HepG2 (cell line): Measurements from ENCODE around the gene COX4I2. TPM values are rescaled to one million over a fixed set of nuclear protein-coding genes. Genes with fewer than 3 reads are reported as not detected.
A peak's percentile ranks its signal among the peaks of the same experiment; 100 is the strongest.

Source experiments
- NPAS2 ChIP-seq: sonication (generic); formaldehyde crosslinking; IDR thresholded peaks from 2 replicates; pipeline ENCODE4 v1.8.0; 2022; ENCODE audit warnings: mild to moderate bottlenecking, missing genetic modification reagents, borderline replicate concordance
- TP53 ChIP-seq: sonication (generic); formaldehyde crosslinking; conservative IDR thresholded peaks from 2 replicates; pipeline ENCODE4 v1.4.0; 2020; ENCODE audit warnings: missing genetic modification reagents
- ZFP37 ChIP-seq: sonication (generic); formaldehyde crosslinking; IDR thresholded peaks from 2 replicates; pipeline ENCODE4 v1.4.0; 2020; ENCODE audit warnings: missing genetic modification reagents, borderline replicate concordance
- ZNF547 ChIP-seq: sonication (generic); formaldehyde crosslinking; IDR thresholded peaks from 2 replicates; pipeline ENCODE4 v1.5.1; 2020; ENCODE audit warnings: mild to moderate bottlenecking, missing genetic modification reagents
- ZNF556 ChIP-seq: sonication (generic); formaldehyde crosslinking; IDR thresholded peaks from 2 replicates; pipeline ENCODE4 v1.4.0; 2020; ENCODE audit warnings: mild to moderate bottlenecking, missing genetic modification reagents, borderline replicate concordance
- ZNF850 ChIP-seq: sonication (generic); formaldehyde crosslinking; conservative IDR thresholded peaks from 2 replicates; pipeline ENCODE4 v1.9.0; 2021; ENCODE audit warnings: mild to moderate bottlenecking, missing genetic modification reagents
- polyA plus RNA-seq, 8 experiments: library from polyadenylated mRNA; depleted of rRNA in 3 of 8; stranded (reverse) in 7 of 8; unstranded in 1 of 8; fragments of >200 nt; fragmentation: Illumina TruSeq in 4 of 8; extraction: Trizol in 4 of 8; gene quantifications; 2 replicates each; pipeline versions ENCODE4 v1.2.1 to v1.2.3, GENCODE V29; 2011 to 2016; ENCODE audit warnings: low read depth in 4 of 8, missing spikeins in 1 of 8, mixed read lengths in 1 of 8; ENCODE audit not compliant: insufficient read depth in 1 of 8
- total RNA-seq, 5 experiments: library from RNA; depleted of rRNA; stranded (reverse); fragments of >200 nt; fragmentation: Illumina TruSeq; extraction: Trizol; gene quantifications; 2 replicates each; pipeline ENCODE4 v1.2.3, GENCODE V29; 2016; ENCODE audit warnings: low read depth in 1 of 5
- TF ChIP-seq, protein P1 (sequence below): sonication (generic); formaldehyde crosslinking; IDR thresholded peaks from 2 replicates; pipeline ENCODE4 v1.4.0; 2020; ENCODE audit warnings: missing genetic modification reagents
- TF ChIP-seq, protein P2 (sequence below): sonication (generic); formaldehyde crosslinking; IDR thresholded peaks from 2 replicates; pipeline ENCODE4 v1.4.0; 2020; ENCODE audit warnings: missing genetic modification reagents, borderline replicate concordance
- TF ChIP-seq, protein P3 (sequence below): sonication (generic); formaldehyde crosslinking; IDR thresholded peaks from 2 replicates; pipeline ENCODE4 v1.8.0; 2022; ENCODE audit warnings: low read depth, missing genetic modification reagents
- TF ChIP-seq, protein P4 (sequence below), 2 experiments: sonication (generic) in 1 of 2; formaldehyde crosslinking in 1 of 2; IDR thresholded peaks; 2 replicates each; pipeline versions ENCODE4 v1.6.1 to v1.9.0; 2014 to 2022; ENCODE audit warnings: antibody characterized with exemption in 1 of 2, borderline replicate concordance in 1 of 2, inconsistent platforms in 1 of 2, low read depth in 1 of 2, missing genetic modification reagents in 1 of 2
- TF ChIP-seq, protein P5 (sequence below): fragments of 450-650 bp; IDR thresholded peaks from 2 replicates; pipeline ENCODE4 v1.6.1; 2017; ENCODE audit warnings: mild to moderate bottlenecking
- TF ChIP-seq, protein P6 (sequence below): sonication (generic); formaldehyde crosslinking; IDR thresholded peaks from 2 replicates; pipeline ENCODE4 v1.5.0; 2020; ENCODE audit warnings: missing genetic modification reagents

Gene COX4I2
- total and polyA plus RNA-seq, 2 of the 13 experiments (the other 11 are each of a cell fraction or from before 2014, with no cell fraction given), result 1.1 TPM; not detected in 1

DNA sequence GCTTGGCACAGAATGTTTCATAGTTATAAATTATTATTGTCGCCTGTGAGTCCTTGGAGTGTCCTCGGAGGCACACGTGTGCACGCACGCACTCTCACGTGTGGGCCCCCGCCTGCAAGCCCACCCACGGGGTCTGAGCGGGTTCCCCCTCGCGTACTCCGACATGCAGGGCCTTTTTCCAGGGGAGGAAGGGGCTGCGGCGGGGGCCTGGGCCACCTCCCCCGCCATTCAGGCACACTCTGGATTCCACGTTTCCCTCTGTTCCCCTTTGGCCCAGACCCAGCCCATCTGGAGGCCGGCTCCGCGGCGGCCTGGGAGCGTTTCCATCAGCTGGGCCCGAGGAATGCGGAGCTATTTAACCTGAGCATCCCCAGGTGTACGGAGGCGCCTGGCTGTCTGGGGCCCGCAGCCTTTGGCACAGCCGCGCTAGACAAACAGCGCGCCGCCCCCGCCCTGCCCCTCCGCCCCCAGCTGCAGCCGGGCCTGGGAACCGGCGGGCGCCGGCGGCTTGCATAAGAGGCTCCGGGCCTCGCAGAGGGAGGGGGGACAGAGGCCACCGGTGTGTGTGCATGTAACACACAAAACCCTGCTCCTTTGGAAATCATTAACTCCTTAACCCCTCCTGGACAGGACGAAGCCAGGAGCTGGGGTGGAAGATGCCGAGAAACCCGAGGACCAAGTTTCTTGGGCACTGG, 29.3 kb upstream of the COX4I2 start (continued):
- TF ChIP-seq, protein P1, sequence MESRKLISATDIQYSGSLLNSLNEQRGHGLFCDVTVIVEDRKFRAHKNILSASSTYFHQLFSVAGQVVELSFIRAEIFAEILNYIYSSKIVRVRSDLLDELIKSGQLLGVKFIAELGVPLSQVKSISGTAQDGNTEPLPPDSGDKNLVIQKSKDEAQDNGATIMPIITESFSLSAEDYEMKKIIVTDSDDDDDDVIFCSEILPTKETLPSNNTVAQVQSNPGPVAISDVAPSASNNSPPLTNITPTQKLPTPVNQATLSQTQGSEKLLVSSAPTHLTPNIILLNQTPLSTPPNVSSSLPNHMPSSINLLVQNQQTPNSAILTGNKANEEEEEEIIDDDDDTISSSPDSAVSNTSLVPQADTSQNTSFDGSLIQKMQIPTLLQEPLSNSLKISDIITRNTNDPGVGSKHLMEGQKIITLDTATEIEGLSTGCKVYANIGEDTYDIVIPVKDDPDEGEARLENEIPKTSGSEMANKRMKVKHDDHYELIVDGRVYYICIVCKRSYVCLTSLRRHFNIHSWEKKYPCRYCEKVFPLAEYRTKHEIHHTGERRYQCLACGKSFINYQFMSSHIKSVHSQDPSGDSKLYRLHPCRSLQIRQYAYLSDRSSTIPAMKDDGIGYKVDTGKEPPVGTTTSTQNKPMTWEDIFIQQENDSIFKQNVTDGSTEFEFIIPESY (CRISPR knock-in tag), result peak; percentile 95
- TF ChIP-seq ZNF850 (CRISPR knock-in tag) (no peak), ZFP37 (CRISPR knock-in tag) (peak; percentile 83; the same call in 1 of the 2 replicates), NPAS2 (CRISPR knock-in tag) (no peak), TP53 (peak; percentile 95; the same call in 1 of the 2 replicates), ZNF556 (CRISPR knock-in tag) (peak; percentile 99), ZNF547 (CRISPR knock-in tag) (peak; percentile 99)
- TF ChIP-seq, protein P2, sequence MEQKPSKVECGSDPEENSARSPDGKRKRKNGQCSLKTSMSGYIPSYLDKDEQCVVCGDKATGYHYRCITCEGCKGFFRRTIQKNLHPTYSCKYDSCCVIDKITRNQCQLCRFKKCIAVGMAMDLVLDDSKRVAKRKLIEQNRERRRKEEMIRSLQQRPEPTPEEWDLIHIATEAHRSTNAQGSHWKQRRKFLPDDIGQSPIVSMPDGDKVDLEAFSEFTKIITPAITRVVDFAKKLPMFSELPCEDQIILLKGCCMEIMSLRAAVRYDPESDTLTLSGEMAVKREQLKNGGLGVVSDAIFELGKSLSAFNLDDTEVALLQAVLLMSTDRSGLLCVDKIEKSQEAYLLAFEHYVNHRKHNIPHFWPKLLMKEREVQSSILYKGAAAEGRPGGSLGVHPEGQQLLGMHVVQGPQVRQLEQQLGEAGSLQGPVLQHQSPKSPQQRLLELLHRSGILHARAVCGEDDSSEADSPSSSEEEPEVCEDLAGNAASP (CRISPR knock-in tag), result peak; percentile 99
- TF ChIP-seq, protein P3, sequence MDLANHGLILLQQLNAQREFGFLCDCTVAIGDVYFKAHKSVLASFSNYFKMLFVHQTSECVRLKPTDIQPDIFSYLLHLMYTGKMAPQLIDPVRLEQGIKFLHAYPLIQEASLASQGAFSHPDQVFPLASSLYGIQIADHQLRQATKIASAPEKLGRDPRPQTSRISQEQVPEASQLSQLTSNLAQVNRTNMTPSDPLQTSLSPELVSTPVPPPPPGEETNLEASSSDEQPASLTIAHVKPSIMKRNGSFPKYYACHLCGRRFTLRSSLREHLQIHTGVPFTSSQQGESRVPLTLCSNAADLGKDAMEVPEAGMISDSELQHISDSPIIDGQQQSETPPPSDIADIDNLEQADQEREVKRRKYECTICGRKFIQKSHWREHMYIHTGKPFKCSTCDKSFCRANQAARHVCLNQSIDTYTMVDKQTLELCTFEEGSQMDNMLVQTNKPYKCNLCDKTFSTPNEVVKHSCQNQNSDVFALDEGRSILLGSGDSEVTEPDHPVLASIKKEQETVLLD, result peak; percentile 99
- TF ChIP-seq, protein P4, sequence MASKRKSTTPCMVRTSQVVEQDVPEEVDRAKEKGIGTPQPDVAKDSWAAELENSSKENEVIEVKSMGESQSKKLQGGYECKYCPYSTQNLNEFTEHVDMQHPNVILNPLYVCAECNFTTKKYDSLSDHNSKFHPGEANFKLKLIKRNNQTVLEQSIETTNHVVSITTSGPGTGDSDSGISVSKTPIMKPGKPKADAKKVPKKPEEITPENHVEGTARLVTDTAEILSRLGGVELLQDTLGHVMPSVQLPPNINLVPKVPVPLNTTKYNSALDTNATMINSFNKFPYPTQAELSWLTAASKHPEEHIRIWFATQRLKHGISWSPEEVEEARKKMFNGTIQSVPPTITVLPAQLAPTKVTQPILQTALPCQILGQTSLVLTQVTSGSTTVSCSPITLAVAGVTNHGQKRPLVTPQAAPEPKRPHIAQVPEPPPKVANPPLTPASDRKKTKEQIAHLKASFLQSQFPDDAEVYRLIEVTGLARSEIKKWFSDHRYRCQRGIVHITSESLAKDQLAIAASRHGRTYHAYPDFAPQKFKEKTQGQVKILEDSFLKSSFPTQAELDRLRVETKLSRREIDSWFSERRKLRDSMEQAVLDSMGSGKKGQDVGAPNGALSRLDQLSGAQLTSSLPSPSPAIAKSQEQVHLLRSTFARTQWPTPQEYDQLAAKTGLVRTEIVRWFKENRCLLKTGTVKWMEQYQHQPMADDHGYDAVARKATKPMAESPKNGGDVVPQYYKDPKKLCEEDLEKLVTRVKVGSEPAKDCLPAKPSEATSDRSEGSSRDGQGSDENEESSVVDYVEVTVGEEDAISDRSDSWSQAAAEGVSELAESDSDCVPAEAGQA (IDR thresholded peaks at IDR 0.05; ENCODE audit: low read depth), result no peak; the same call in none of the 2 replicates
- TF ChIP-seq, protein P4 (CRISPR knock-in tag; IDR thresholded peaks at IDR 0.05; ENCODE audit: borderline replicate concordance), result peak; percentile 96; the same call in 1 of the 2 replicates
- TF ChIP-seq, protein P5, sequence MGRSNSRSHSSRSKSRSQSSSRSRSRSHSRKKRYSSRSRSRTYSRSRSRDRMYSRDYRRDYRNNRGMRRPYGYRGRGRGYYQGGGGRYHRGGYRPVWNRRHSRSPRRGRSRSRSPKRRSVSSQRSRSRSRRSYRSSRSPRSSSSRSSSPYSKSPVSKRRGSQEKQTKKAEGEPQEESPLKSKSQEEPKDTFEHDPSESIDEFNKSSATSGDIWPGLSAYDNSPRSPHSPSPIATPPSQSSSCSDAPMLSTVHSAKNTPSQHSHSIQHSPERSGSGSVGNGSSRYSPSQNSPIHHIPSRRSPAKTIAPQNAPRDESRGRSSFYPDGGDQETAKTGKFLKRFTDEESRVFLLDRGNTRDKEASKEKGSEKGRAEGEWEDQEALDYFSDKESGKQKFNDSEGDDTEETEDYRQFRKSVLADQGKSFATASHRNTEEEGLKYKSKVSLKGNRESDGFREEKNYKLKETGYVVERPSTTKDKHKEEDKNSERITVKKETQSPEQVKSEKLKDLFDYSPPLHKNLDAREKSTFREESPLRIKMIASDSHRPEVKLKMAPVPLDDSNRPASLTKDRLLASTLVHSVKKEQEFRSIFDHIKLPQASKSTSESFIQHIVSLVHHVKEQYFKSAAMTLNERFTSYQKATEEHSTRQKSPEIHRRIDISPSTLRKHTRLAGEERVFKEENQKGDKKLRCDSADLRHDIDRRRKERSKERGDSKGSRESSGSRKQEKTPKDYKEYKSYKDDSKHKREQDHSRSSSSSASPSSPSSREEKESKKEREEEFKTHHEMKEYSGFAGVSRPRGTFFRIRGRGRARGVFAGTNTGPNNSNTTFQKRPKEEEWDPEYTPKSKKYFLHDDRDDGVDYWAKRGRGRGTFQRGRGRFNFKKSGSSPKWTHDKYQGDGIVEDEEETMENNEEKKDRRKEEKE, result no peak
- TF ChIP-seq, protein P6, sequence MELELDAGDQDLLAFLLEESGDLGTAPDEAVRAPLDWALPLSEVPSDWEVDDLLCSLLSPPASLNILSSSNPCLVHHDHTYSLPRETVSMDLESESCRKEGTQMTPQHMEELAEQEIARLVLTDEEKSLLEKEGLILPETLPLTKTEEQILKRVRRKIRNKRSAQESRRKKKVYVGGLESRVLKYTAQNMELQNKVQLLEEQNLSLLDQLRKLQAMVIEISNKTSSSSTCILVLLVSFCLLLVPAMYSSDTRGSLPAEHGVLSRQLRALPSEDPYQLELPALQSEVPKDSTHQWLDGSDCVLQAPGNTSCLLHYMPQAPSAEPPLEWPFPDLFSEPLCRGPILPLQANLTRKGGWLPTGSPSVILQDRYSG (CRISPR knock-in tag), result peak; percentile 55; the same call in 1 of the 2 replicates
